Kidney epithelial cell (primary cell): ENCODE measurements around the gene HDAC11. TPM values are rescaled to one million over a fixed set of nuclear protein-coding genes. Genes with fewer than 3 reads are reported as not detected.

Experiments
- DNase-seq: peaks from one replicate; pipeline ENCODE4 v3.0.0-alpha.2; 2010; ENCODE audit warnings: low read depth
- H3K27me3 ChIP-seq: 2 replicates; pipeline ENCODE4 v1.6.0; 2011; ENCODE audit warnings: low read length; ENCODE audit not compliant: control insufficient read depth, insufficient read depth
- H3K36me3 ChIP-seq: 2 replicates; pipeline ENCODE4 v1.5.1; 2011; ENCODE audit warnings: low read length; ENCODE audit not compliant: control insufficient read depth, insufficient read depth
- H3K4me3 ChIP-seq: 2 replicates; pipeline ENCODE4 v1.5.1; 2011; ENCODE audit warnings: low read depth, mild to moderate bottlenecking, control low read depth, low read length
- CTCF ChIP-seq: IDR thresholded peaks from 2 replicates; pipeline ENCODE4 v1.5.1; 2011; ENCODE audit warnings: mild to moderate bottlenecking, moderate library complexity, low read length, control low read depth, inconsistent platforms; ENCODE audit not compliant: insufficient read depth, poor library complexity, severe bottlenecking
- total RNA-seq: library from RNA; depleted of rRNA; stranded (reverse); fragments of >200 nt; gene quantifications from 2 replicates; pipeline ENCODE4 v1.2.3, GENCODE V29; 2015

HDAC11 gene
- total RNA-seq, 1 donor from 2014 or later = 14.3 TPM

DNA sequence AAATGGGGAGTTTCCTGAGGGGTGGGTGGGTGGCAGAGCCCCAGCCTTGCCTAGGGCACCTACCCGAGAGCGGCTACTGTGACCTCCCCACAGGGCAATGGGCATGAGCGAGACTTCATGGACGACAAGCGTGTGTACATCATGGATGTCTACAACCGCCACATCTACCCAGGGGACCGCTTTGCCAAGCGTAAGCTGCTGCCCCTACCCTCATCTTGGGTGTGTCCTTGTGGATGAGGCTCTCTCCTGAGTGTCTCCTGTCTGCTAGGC is 22.6 kb downstream of the HDAC11 start:
- TF ChIP-seq CTCF = no peak
- Histone ChIP-seq H3K4me3 (no peak overlapping the region), H3K36me3 (no peaks in the 10 kb centered on the region), H3K27me3 (no peaks in the 10 kb centered on the region)
- no peak for DNase-seq

- Histone ChIP-seq H3K36me3 (no peaks in the 10 kb centered on the region), H3K4me3 (no peak overlapping the region), H3K27me3 (no peaks in the 10 kb centered on the region)
- DNase-seq = no peak
- no peak for TF ChIP-seq CTCF
Observed at GRCh38 chr3:13504161-13504831, 24.2 kb downstream of the HDAC11 start.

- no peak for TF ChIP-seq CTCF
- no peak for DNase-seq
- no peaks in the 10 kb centered on the region for H3K36me3 ChIP-seq
- H3K27me3 ChIP-seq = no peaks in the 10 kb centered on the region
- H3K4me3 ChIP-seq = no peak overlapping the region
Observed at GRCh38 chr3:13505147-13506130, 25.3 kb downstream of the HDAC11 start.

DNA sequence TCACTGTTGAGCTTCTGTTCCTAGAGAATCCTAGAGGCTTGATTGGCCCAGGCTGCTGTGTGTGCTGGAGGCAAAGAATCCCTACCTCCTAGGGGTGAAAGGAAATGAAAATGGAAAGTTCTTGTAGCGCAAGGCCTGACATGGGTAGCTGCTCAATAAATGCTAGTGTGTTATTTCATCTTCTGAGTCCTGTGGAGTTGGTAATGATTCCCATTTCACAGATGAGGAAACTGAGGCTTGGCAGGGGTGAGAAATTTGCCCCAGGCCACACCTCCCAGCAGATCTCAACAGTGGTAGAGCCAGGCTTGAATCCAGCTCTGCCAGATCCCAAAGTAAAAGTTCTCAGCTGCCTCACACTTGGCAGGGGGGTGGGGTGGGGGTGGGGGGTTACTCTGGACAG is 26.1 kb downstream of the HDAC11 start:
- Histone ChIP-seq H3K36me3 (no peaks in the 10 kb centered on the region), H3K27me3 (no peaks in the 10 kb centered on the region), H3K4me3 (no peak overlapping the region)
- TF ChIP-seq CTCF = no peak
- DNase-seq = no peak

- Histone ChIP-seq H3K4me3 (no peak overlapping the region), H3K36me3 (no peaks in the 10 kb centered on the region), H3K27me3 (no peaks in the 10 kb centered on the region)
- no peak for TF ChIP-seq CTCF
- no peak for DNase-seq
Observed at GRCh38 chr3:13506680-13507079, 26.6 kb downstream of the HDAC11 start.
